ENCODE results near the gene DNAL4. TPM values are rescaled to one million over a fixed set of nuclear protein-coding genes. Genes with fewer than 3 reads are reported as not detected.
A peak's percentile ranks its signal among the peaks of the same experiment; 100 is the strongest.

Gene DNAL4
- polyA plus RNA-seq, 3 donors: 39.3 to 43.6 (median 40.4) TPM

DNA sequence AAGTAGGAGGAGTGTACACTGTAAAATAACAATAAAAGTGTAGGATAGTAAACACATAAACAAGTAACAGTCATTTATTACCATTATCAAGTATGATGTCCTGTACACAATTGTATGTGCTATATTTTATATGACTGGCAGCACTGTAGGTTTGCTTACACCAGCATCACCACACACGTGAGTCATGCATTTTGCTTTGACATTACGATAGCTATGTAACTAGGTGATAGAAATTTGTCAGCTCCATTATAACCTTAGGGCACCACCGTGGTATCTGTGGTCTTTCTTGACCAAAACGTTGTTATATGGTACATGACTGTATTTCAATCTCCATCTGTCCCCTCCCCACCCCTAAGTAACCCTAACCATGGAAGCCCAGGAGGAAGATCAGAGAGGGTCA is 1.1 kb downstream of the DNAL4 start:
- no peak for DNase-seq

DNA sequence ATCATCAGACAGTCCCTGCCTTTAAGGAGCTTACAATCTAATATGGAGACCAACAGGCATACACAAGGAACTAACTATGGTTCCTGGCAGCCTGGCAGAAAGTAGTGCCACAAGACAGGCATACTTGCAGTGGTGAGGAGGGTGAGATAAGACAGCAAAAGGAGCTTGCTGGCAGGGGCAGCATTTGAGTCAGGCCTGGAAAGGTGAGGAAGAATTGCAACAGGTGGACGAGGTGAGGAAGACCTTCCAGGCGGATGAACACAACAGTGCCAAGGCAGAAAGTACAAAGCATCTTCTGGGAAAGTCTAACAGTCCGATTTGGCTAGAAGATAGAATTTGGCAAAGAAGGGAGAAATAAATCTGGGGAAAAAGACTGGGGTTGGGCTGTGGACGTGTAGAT is 4.3 kb downstream of the DNAL4 start:
- DNase-seq: no peak

DNA sequence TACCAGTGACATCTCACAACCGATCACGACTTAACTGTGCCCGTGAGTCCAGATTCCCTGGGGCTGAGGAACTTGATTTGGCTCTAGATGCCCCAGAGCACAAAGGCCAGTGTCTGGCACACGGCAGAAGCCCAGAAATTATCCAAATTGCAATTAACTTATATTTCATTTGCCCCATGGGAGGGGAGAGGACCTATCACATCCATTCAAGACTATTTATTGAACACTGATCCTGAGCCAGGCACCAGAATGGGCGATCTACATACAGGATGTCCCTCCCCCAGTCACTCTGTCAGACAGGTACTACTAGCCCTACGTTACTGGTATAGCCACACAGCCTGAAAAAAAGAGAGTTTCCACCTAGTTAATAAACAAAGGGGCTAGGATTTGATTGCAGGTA is 5.1 kb downstream of the DNAL4 start:
- no peak for DNase-seq

DNA sequence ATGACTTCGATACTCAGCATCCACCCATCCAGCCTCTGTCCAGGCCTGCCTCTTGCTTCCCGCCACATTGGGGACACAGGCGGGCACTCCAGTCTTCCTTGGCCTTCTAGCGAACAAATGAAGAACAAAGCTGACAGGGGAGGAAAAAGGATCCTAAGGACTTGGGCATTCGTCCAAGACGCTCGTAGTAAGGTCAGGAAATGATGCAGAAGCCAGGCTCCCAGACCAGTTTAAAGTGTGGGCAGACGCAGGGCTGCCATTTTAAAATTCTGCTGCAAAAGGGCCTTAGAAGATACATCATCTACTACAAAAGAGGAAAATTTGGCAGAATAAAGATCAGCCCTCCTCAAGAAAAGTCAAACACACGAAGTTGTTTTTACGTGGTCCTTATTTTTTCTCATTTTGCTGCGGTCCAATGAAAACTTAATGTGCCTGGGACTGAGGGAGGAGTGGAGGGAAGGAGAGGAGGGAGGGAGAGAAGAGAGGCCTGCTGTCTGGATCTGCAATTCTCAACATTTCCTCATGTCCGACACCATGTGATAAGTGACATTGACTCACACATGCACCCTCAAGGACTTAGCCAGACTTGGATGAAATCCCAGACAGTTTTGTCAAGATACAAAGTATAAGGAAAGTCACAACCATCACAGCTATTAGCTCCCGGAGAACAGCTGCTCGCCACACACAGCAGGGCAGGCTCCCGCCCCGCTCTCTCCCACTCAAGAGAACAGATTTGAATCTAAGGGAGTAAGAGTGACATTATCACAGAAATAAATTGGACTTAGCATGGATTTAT is 5.7 kb downstream of the DNAL4 start:
- DNase-seq: peak; percentile 78

DNA sequence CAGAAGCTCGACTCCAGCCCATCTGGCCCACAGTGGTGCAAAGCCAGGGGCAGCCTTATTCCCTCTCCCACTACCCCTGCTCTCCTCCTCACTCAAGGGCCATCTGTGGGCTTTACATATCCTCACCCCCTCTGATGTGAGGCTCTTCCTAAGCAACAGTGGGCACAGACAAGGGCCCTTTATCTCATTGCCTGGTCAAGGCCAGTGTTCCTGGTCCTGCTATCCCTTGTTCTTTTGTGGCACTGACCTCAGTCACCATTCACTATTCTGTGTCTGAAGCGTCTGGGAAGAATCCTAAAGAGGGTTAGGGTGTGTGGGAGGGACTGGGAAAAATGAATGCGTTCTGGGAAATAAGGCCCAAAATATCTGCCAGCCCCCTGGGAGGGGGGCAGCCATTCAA is 7.3 kb downstream of the DNAL4 start:
- no peak for DNase-seq

DNA sequence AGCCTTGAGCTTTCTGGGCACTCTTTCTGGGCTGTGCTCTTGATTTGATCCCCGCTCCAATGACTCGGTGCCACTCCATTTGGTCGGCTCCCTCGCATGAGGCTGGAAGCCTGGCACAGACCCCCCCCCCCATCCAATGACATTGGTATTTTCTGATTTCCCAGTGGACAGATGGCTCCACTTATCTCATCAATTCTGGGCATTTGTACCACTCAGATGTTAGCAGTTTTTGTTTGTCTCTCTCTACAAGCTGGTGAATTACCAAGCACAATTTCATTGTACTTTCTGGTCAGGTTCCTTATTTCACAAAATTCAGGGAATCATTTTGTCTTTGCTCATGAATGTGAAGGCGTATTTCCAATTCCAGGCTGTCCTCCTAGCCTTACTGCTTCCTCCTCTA is 9.1 kb downstream of the DNAL4 start:
- DNase-seq: no peak

DNA sequence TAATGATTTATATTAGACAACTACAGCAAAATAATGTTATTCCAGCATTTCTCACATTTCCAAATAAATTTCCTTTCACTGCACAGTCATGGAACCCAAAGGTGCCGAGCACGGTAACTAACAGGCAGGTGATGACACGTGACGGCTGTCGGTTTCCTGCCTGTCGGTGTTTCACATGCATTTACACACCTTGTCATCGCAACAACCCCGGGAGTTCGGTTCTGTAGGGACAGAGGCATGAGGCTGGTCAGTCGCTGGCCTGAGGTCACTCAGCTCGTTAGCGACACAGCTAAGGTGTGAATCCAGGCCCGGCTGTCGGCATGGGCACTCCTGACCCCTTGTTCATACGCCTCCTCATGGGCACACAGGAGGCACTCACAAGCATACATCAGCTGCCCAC is 9.9 kb downstream of the DNAL4 start:
- no peak for DNase-seq

DNA sequence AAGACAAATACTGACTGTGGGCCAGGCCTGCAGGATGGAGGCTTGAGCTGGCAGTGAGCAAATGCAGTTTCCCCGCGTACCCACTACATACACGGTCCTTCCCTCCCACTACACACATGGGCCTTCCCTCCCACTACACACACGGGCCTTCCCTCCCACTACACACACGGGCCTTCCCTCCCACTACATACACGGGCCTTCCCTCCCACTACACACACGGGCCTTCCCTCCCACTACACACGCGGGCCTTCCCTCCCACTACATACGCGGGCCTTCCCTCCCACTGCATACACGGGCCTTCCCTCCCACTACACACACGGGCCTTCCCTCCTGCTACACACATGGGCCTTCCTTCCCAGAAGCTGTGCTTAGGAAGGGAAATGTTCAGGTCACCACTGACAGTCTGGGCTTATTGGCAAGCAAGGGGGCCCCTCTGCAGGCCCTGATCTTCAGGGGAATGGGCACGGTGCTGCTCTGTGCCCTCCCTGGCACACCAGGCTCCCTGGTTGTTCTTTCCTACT is 10.8 kb downstream of the DNAL4 start:
- no peak for DNase-seq

DNA sequence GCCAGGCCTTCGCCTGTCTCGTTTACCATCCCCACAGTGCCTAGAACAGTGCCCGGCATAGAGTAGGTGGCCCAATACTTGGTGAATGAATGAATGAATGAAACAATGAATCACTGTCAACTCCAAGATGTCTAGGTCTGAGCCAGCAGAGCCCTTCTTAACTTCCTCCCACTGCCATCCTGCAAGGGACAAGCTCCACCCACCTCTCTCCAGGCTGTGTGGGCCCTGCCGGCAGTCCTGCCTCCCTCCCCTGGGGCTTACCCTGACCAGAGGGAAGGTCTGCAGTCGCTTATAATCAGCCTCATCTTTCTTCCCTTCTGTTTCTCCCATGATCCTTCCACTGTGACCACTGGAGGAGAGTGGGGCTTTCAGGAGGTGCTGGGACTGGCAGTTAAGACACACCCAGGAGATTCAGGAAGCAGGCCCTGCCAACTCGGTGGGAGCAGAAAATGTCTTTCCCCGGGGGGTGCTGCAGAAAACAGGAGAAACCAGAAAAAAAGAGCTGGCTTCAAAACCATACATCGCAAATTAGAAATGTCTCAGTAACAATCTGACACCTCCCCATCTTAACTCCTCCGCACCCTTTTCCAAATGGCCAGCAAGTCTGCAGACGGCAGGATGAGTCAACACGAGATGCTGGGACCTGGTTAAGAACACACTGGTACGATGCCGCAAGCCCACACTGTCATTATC is 11.4 kb downstream of the DNAL4 start:
- DNase-seq: no peak

DNA sequence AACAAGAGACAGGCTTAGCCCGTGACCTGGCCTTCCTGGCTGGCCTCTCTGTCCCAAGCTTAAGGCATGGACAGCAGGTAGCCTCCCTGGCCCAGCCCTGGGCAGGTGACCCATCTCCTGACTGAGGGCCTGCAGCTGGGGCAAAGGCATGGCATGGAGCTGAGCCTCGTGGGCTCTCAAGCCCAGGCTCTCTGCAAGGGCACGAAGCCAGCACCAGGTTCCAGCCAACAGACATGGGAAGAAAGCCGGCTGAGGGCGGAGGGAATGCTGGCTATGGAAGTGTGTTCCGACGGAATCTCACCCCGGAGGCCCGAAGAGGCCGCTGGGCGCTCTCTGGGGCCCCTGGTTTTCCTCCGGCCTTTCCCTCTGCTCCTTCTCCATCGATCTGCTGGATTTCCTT is 12.9 kb downstream of the DNAL4 start:
- DNase-seq: no peak

DNA sequence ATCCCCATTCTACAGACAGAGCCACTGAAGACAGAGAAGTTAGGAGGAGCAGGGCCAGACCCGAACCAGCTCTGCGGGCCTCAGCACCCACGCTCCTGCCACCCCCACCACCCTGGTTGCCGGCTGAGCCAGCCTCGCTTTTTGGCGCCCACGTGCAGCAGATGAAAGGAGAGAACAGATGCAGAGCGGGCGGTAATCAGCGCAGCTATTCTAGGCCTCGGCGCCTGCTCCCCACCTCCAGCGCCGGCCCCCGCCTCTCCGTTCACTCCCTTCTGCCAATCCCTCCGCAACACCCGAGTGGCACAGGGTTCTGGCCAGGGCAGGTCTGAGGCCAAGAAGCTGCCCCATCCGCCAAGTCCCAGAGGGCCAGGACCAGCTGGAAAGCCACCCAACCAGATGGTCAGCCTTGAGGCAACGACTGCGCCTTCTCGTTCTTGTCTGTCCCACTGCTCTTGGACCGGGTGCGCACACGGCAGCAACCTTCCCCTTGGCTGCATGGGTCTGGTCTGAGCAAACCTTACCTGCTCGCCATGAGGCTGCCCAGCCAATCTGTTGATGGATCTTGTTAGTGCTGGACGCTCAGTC is 16.8 kb downstream of the DNAL4 start:
- no peak for DNase-seq

DNA sequence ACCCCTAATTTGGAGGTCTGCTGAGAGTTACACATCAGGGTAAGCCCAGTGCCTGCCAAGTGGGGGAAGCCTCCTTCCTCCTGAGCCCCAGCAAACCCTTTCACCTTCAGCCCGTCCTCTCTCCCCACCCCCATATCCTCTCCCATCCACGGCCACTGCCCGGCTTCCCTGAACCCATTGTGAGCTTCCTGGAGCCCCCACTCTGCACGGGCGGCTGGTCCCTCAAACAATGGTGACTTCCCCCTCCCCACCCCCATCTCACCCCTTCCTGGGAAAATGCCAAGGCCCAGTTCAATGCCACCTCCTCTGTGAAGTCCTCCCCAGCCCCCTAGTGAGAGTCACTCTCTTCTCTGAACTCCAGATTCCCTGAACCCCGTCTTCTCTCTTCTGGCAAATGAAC is 17.9 kb downstream of the DNAL4 start:
- DNase-seq: no peak

DNA sequence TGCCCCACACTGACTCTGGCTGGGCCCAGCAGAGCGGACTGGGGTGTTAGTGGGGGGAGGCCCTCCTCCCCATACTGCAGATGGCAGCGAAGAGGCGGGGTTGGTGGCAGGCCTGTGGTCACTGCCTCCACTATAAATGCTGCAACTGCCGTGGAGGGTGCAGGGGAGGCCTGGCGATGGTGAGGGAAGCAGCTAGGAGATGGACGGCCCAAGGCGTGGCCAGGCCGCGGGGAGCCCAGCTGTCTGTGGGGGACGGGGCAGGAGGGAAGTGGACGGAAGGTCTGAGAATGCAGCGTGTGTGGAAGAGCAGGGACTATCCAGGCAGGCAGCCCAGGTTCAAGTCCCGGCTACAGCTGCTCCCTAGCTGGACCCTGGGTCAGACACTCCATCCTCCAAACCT is 18.3 kb downstream of the DNAL4 start:
- no peak for DNase-seq

DNA sequence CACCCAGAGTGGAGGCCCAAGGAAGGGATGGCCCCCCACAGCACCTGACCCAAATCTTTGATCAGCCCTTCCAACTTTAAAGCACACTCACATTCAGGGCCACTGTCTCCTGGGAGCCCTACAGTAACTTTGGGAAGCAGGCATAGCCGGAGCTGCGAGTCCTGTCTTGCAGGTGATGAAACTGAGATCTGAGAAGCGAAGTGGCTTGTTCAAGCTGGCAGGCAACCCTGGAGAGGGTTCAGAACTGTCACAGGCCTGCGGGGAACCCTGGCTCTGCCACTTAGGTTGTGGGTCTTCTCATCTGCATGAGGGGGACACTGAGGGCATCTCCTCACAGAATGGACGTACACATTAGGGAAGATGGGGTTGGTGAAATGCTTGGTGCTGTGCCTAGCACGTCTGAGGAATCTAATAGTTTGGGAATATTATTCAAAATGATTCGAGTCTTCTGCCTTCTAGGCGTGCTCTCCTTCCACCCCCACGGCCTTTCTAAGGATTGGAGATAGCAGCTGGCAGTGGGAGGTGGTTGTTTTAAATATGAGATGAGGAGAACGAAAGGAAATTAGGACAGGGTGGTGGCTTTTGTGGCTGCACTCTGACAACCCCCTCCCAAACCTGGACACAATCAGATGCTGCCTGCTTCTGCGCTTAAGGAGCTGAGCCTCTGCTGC is 19.3 kb downstream of the DNAL4 start:
- no peak for DNase-seq

DNA sequence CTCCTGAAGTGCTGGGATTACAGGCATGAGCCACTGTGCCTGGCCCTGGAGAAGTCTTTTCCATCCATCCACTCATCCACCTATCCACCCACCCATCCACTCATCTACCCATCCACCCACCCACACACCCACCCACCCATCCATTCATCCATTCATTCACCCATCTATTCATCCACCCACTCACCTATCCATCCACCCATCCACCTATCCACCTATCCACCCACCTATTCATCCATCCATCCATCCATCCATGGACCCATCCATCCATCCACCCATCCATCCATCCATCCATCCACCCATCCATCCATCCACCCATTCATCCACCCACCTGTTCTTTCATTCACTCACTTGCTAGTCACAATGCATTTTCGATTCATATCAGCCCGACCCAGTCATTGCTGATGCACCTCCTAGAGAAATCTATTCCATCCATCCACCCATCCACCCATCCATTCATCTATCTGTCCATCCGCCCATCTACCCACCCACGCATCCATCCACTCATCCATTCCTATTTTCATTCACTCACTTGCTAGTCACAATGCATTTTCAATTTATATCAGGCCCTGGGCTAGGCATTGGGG is 20.5 kb downstream of the DNAL4 start:
- no peak for DNase-seq

DNA sequence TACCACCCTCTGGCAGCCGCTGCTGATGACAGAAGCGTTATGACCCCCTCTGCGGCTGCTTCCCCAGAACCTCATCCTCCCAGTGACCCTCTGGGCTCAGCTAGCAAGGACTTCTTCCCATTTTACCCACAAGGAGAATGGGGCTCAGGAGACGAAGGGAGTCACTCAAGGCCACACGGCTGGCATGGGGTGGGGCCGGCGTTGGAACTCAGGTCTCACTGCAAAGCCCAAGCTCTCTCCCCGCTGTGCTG is 21.4 kb downstream of the DNAL4 start:
- no peak for DNase-seq

DNA sequence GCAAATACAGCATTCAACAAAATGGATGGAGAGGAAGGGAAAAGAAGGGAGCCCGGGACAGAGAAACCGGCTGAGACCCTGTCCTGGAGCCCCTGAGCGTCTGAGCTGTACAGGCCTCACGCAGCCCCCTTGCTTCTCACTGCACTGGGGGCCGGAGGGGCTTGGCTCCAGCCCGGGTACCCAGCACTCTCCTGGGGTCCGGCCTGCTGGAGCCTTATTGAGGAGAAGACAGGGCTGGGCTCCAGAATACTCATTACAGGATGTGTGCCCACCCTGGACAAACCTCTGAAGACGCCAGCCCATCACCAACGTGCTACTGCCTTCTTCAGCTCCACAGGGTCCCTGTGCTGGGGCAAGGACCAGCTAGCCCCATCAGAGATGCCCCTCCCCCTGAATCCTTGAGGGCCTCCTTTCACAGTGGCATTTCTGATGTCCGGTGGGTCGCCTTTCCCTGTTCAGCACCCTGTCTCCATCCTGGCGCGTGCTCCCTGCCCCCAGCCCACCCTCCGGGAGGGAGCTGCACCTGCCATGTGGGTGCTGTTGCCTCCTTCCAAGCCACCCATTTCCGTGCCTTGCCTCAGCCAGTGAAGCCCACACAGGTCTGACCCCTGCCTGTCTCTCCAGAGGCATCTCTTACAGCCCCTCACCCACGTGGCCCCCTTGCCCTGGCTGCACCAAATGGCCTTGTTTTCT is 23.5 kb downstream of the DNAL4 start:
- DNase-seq: no peak

DNA sequence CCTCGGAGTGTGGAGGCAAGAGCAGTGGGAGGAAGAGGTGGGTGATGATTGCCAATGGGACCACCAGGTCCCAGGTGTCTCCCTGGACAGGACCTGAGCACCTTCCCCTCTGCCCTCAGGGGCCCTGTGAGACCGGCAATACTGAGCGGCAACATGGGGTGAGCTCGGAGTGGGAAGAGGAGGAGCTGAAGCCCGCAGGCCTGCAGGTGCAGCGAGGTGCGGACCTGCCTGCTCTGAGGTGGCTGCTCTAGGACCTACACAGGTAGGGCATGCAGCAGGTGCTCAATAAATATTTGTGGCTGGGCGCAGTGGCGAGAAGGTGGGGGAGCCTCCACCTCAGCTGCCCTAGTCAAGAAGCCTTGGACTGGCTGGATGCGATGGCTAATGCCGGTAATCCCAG is 25.9 kb downstream of the DNAL4 start:
- DNase-seq: no peak

DNA sequence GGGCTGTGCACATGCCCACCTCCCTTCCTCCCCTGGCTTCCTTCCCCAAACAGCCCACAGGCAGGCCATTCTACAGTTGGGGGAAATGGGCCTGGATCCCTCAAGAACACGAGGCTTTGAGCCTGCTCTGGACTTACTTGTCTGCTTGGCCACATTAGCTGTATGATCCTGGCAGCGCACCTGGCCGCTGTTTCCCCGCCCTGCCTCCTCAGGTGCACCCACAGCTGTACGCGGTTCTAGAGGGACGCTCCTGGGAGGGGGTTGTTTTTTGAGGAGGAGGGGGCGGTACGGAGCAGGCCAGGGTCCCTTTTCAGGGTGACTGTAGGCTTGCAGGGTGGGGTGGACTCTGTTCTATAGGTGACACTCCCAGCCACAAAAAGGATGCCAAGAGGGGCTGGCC is 26.6 kb downstream of the DNAL4 start:
- no peak for DNase-seq

DNA sequence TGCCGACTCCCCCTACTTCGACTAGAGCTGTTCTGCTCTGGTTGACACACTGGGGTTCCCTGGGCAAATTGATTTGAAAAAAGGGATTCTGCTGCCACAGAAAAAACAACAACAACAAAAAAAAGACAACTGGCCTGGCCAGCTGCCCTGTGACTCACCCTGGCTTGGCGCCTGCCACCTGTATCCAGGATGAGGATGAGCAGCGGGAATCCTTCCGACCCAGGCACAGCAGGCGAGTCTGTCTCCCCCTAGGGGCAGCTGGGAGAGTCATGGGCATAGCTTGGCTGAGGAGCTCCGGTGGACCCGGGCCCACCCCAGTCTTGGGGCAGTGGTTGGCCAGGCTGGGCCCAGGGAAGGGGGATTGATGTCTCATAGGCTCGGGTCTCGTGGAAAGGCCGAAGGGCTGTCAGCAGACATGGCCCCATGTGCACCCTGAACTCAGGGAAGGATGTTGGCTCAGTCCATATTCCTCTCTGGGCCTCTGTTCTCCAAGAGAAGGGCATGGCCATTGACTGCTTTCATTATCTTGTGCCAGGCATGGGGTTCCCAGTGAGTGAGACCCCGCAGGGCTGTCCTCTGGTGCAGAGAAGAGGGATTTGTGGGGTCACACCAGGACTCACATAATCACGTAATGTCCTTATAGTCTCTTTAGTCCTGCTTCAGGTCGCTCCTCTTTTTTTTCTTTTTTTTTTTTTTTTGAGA is 27.7 kb downstream of the DNAL4 start:
- DNase-seq: peak; percentile 54

DNA sequence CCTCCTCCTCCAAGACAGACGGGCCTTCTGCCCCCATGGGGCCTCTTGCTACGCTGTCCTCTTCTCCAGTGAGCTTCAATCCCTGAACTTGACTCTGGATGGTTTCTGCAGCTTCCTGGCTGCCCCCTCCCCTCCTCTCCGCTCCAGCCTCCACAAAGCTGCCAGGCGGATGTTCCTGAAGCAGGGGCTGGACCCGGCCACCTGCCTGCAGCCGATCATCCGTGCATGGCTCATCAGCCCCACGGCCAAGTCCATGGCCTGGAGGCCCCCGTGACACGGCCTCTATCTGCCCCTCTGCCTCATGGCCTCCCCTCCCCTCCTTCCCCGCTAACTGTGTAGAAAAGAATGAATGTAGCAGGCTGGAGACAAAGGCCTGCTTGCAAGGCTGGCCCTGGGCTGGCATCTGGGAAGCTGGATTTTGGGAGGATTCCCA is 31.4 kb downstream of the DNAL4 start:
- no peak for DNase-seq
